Breast epithelium (tissue), 3 donors: ENCODE results near the gene AFAP1L1.

ENCODE experiments used
- POLR2A ChIP-seq: fragments of 450-650 bp; IDR thresholded peaks from one replicate; pipeline ENCODE4 v1.6.1; 2016; ENCODE audit warnings: antibody characterized with exemption, mild to moderate bottlenecking, moderate library complexity
- TF ChIP-seq, protein P1 (sequence below), 3 donors: fragments of 450-650 bp; IDR thresholded peaks; one replicate each; pipeline ENCODE4 v1.5.1; 2016 to 2017; ENCODE audit warnings: antibody characterized with exemption in 3 of 3, mild to moderate bottlenecking in 3 of 3, moderate library complexity in 3 of 3

DNA sequence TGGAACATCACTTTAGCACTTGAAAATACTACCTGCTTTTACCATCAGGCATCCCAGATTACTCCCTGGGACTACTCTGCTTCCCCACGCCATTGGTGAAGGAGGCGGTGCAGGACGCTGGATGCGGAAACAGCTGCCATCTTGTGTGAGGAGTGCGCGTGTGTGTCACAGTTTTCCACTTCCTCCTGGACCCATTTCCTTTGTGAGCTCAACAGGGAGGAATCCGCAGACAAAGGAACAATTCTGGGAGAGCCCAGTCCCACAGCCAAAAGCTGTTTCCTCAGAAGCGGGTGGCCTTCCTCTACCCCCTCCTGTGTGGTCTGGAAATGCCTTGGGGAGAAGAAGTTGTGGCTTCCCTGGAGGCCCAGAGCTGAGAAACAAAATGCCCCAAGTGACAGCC is 16.8 kb downstream of the AFAP1L1 start:
- TF ChIP-seq, protein P1, sequence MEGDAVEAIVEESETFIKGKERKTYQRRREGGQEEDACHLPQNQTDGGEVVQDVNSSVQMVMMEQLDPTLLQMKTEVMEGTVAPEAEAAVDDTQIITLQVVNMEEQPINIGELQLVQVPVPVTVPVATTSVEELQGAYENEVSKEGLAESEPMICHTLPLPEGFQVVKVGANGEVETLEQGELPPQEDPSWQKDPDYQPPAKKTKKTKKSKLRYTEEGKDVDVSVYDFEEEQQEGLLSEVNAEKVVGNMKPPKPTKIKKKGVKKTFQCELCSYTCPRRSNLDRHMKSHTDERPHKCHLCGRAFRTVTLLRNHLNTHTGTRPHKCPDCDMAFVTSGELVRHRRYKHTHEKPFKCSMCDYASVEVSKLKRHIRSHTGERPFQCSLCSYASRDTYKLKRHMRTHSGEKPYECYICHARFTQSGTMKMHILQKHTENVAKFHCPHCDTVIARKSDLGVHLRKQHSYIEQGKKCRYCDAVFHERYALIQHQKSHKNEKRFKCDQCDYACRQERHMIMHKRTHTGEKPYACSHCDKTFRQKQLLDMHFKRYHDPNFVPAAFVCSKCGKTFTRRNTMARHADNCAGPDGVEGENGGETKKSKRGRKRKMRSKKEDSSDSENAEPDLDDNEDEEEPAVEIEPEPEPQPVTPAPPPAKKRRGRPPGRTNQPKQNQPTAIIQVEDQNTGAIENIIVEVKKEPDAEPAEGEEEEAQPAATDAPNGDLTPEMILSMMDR (IDR thresholded peaks at IDR 0.05): no peak
- TF ChIP-seq POLR2A: no peak
